Bronchus fibroblast of lung (primary cell): ENCODE results near the gene EPHA6. TPM values are rescaled to one million over a fixed set of nuclear protein-coding genes. Genes with fewer than 3 reads are reported as not detected.

ENCODE experiments used
- total RNA-seq: library from RNA; depleted of rRNA; stranded (reverse); fragments of >200 nt; gene quantifications from 2 replicates; pipeline ENCODE4 v1.2.3, GENCODE V29; 2015

EPHA6 gene
- 0.17 TPM in 1 of 2 replicates, not detected in the other for total RNA-seq

GRCh38 chr3:96813820-96814650 is at the start of gene EPHA6:
TSS of gene EPHA6 (plus strand) at chr3:96814594.

GRCh38 chr3:97764407-97765238 is 950.2 kb downstream of the EPHA6 start, which contains the start of gene ARL6:
TSS of gene ARL6 (plus strand) at chr3:97764758. CDS start at chr3:97768108, 3,350 bp downstream.

